ENCODE measurements around the gene SERPINB4.
"Not testable (repeated sequence)": the region's sequence is repeated elsewhere in the genome, so short reads cannot be mapped to it uniquely, and the experiment has no call there.

Gene SERPINB4

GRCh38 chr18:63681449-63682340 lies 37.6 kb upstream of the SERPINB4 start:
- no peak for TF ChIP-seq CTCF (IDR thresholded peaks at IDR 0.05; ENCODE audit: low read depth, low read length)
- H3K9me3 ChIP-seq (ENCODE audit: severe bottlenecking) = no peaks in the 10 kb centered on the region
- no peak overlapping the region for H3K27ac ChIP-seq
- H3K36me3 ChIP-seq = no peaks in the 10 kb centered on the region
- H3K4me3 ChIP-seq (ENCODE audit: low read depth, low read length) = no peak overlapping the region
- no peaks in the 10 kb centered on the region for H3K27me3 ChIP-seq (ENCODE audit: insufficient read depth, low read depth, severe bottlenecking)
- DNase-seq = no peak

- H3K27me3 ChIP-seq (ENCODE audit: insufficient read depth, low read depth, severe bottlenecking) = no peaks in the 10 kb centered on the region
- H3K27ac ChIP-seq = no peak overlapping the region
- no peak for TF ChIP-seq CTCF (IDR thresholded peaks at IDR 0.05; ENCODE audit: low read depth, low read length)
- H3K9me3 ChIP-seq (ENCODE audit: severe bottlenecking) = no peaks in the 10 kb centered on the region
- DNase-seq = no peak
- no peaks in the 10 kb centered on the region for H3K36me3 ChIP-seq
- no peak overlapping the region for H3K4me3 ChIP-seq (ENCODE audit: low read depth, low read length)
Measured at GRCh38 chr18:63679820-63680606, 36.0 kb upstream of the SERPINB4 start.

DNA sequence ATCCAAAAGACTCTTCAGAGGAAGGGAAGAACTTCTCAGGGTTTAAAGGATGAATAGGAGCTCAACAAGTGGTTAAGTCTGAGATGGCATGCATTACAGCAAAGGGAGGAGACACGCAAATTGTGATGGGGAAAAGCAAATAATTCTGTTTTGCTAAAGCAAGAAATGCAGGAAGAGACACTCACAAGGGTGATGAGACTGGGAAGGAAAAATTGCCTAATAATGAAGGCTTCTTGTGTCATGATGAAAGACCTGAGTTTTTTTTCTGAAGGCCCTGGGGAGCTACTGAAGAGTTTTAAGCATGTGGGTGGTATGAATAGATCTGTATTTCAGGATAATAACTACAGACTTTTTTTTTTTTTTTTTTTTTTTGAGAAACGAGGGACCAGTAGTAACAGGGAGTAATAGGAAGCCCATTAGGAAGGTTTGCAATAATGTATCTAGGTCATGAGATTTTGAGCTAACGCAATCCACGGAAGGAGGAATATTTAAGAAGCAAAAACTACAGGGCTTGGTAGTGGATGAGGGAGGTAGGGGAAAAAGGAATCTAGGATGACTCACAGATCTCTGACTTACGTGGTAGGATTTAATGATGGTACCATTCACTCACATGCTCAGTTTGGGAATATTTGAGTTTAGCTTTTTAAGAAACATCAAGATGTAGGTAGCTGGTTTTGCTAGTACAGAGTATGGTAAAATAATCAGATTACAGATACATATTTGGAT lies 33.6 kb upstream of the SERPINB4 start:
- no peak overlapping the region for H3K27ac ChIP-seq
- DNase-seq = no peak

DNA sequence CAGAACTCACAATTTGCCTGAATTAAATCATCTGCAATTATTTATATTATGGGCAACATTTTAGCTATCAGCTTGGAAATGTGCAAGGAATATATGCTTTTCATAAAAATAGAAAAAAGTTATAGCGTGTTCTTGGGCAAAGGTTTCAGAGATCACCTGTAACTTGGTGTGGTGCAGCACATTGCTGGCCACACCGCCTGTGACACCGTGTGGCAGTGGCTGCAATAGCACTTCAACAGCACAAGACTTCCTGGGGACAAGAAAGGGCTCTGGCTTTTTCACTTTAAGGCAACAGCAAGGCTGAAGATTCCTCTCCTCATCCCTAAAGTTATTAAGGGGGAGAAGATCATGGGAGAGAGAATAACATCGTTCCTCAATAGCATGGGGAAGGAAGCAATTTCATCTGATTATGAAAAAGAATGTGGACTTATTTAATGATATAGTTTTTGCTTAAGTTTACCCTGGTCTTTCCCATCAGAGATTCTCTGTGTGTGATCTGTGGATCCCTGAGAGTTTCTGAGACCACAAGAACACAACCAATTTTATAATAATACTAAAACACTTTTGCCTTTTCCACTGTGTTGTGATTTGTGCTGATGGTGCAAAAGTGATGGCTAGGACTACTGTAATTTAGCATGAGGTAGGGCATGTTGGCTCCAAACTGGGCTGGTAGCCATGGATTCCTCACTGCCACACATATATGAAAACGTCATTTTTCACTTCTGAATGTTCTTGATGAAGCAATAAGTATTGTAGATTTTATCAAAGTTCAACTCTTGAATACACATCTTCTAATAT lies 32.7 kb upstream of the SERPINB4 start:
- DNase-seq = peak; percentile 62
- H3K27ac ChIP-seq = no peak overlapping the region
- no peaks in the 10 kb centered on the region for H3K27me3 ChIP-seq (ENCODE audit: insufficient read depth, low read depth, severe bottlenecking)
- H3K36me3 ChIP-seq = no peaks in the 10 kb centered on the region
- no peaks in the 10 kb centered on the region for H3K9me3 ChIP-seq (ENCODE audit: severe bottlenecking)
- peak; percentile 85 for TF ChIP-seq CTCF (IDR thresholded peaks at IDR 0.05; ENCODE audit: low read depth, low read length)
- no peak overlapping the region for H3K4me3 ChIP-seq (ENCODE audit: low read depth, low read length)

More for the DNA sequence above, 33.6 kb upstream of the SERPINB4 start:
- Histone ChIP-seq H3K27me3 (ENCODE audit: insufficient read depth, low read depth, severe bottlenecking) (no peaks in the 10 kb centered on the region), H3K36me3 (no peaks in the 10 kb centered on the region), H3K4me3 (ENCODE audit: low read depth, low read length) (no peak overlapping the region), H3K9me3 (ENCODE audit: severe bottlenecking) (no peaks in the 10 kb centered on the region)
- no peak for TF ChIP-seq CTCF (IDR thresholded peaks at IDR 0.05; ENCODE audit: low read depth, low read length)

GRCh38 chr18:63664571-63664970 lies 20.5 kb upstream of the SERPINB4 start:
- Histone ChIP-seq H3K36me3 (no peaks in the 10 kb centered on the region), H3K9me3 (ENCODE audit: severe bottlenecking) (no peaks in the 10 kb centered on the region), H3K4me3 (ENCODE audit: low read depth, low read length) (no peak overlapping the region), H3K27me3 (ENCODE audit: insufficient read depth, low read depth, severe bottlenecking) (no peaks in the 10 kb centered on the region), H3K27ac (no peak overlapping the region)
- TF ChIP-seq CTCF (IDR thresholded peaks at IDR 0.05; ENCODE audit: low read depth, low read length) = no peak
- no peak for DNase-seq

DNA sequence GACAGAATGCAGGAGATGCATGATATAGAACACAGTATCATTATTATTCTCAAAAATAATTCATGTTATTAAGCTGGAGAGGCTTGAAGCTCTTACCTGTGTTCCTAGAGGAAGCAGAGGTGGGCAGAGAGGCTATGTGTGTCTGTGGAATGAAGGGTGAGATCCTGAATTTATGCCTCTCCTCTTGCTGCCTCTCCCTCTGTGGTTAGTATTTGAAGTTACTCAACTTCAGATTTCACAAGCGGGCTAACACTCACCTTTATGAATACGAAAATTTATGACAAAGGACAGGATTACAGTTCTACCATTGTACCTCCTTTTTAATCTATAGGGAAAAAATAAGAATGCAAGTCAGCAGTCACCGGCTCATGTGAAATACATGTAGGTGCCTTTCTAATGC lies 17.7 kb upstream of the SERPINB4 start, which contains the start of gene SERPINB3:
TSS of gene SERPINB3 (minus strand) at position 144 of the 400 bp plus-strand sequence. CDS start 677 bp downstream, outside the sequence.
- not testable (repeated sequence) for H3K27me3 ChIP-seq (ENCODE audit: insufficient read depth, low read depth, severe bottlenecking); H3K9me3 ChIP-seq (ENCODE audit: severe bottlenecking); H3K4me3 ChIP-seq (ENCODE audit: low read depth, low read length); DNase-seq; H3K36me3 ChIP-seq; H3K27ac ChIP-seq

DNA sequence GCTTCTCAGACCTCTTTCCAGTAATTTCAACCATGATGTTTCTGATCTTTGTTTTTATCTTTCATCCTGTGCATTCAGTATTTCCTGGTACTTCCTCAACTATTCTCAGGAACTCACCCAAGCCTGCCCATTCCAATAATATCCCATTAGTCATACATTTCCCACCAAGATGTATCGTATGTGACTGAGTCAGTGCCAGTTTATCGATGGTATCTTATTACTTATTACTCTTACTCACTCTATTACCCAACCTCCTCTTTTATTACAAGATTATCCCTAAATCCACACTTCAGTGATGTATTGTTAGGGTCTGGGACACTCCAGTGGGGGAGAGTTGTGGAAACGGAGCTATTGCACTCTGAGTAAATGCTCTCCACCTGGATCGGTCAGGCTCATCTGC lies 14.9 kb upstream of the SERPINB4 start:
- H3K9me3 ChIP-seq (ENCODE audit: severe bottlenecking); H3K27ac ChIP-seq; H3K36me3 ChIP-seq; DNase-seq; H3K4me3 ChIP-seq (ENCODE audit: low read depth, low read length); H3K27me3 ChIP-seq (ENCODE audit: insufficient read depth, low read depth, severe bottlenecking): not testable (repeated sequence)

DNA sequence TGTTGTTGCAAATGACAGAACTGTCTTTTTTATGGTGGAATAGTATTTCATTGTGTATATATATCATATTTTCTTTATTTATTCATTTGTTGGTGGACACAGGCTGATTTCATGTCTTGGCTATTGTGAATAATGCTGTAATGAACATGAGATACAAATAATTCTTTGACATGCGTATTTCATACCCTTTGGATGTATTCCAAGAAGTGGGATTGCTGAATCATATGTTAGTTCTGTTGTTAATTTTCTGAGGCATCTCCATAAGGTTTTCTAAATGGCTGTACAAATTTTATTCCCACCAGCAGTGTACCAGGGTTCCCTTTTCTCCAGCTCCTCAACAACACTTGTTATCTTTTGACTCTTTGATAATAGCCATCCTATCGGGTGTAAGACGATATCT lies 6.2 kb upstream of the SERPINB4 start:
- H3K9me3 ChIP-seq (ENCODE audit: severe bottlenecking); H3K27ac ChIP-seq; H3K4me3 ChIP-seq (ENCODE audit: low read depth, low read length); H3K36me3 ChIP-seq; H3K27me3 ChIP-seq (ENCODE audit: insufficient read depth, low read depth, severe bottlenecking); DNase-seq: not testable (repeated sequence)
